HEK293 (cell line): ENCODE measurements around the gene SLC35F5.
A peak's percentile ranks its signal among the peaks of the same experiment; 100 is the strongest.
"Not testable (repeated sequence)": the region's sequence is repeated elsewhere in the genome, so short reads cannot be mapped to it uniquely, and the experiment has no call there.

Source experiments
- CTCF ChIA-PET: fragments of 350-600 bp; formaldehyde crosslinking; extraction: SDS; loops from one replicate; lab custom pipeline; 2021; ENCODE audit warnings: antibody characterized with exemption; lab: Yijun Ruan, JAX
- POLR2A ChIA-PET: fragments of 300-600 bp; formaldehyde crosslinking; extraction: SDS; loops from one replicate; lab custom pipeline; 2020; ENCODE audit warnings: antibody characterized with exemption, inconsistent platforms; lab: Yijun Ruan, JAX
- H3K27ac ChIP-seq: fragments of 200-500 bp; sonication (Bioruptor generic); 2 replicates; pipeline ENCODE4 v1.5.1; 2014; ENCODE audit warnings: low read depth, low read length, control low read depth, inconsistent platforms; ENCODE audit errors: extremely low read depth
- H3K36me3 ChIP-seq, 2 experiments: fragments of 200-500 bp in 1 of 2; sonication (Bioruptor generic) in 1 of 2; 1 replicate in 1 of 2; 2 replicates in 1 of 2; pipeline ENCODE4 v1.5.1; 2014 to 2017; ENCODE audit warnings: inconsistent platforms in 2 of 2, low read length in 2 of 2; ENCODE audit not compliant: control insufficient read depth in 2 of 2, insufficient read depth in 1 of 2
- H3K4me1 ChIP-seq: fragments of 200-500 bp; sonication (Bioruptor generic); 2 replicates; pipeline ENCODE4 v1.5.1; 2014; ENCODE audit warnings: mild to moderate bottlenecking, low read length, inconsistent platforms; ENCODE audit not compliant: control insufficient read depth, insufficient read depth
- H3K4me3 ChIP-seq: 2 replicates; pipeline ENCODE4 v1.5.1; 2011; ENCODE audit warnings: low read depth, mild to moderate bottlenecking, control low read depth, low read length, moderate library complexity
- H3K9me3 ChIP-seq: fragments of 200-500 bp; sonication (Bioruptor generic); 2 replicates; pipeline ENCODE4 v1.5.1; 2014; ENCODE audit warnings: low read depth, low read length, inconsistent platforms; ENCODE audit not compliant: control insufficient read depth, insufficient read depth
- SCRT2 ChIP-seq: fragments of 450-650 bp; formaldehyde crosslinking; IDR thresholded peaks from 2 replicates; pipeline ENCODE4 v1.5.1; 2016; ENCODE audit warnings: missing biosample characterization, missing genetic modification characterization
- ZNF449 ChIP-seq: fragments of 450-650 bp; formaldehyde crosslinking; IDR thresholded peaks from 2 replicates; pipeline ENCODE4 v1.5.1; 2017; ENCODE audit warnings: missing biosample characterization, mild to moderate bottlenecking, missing genetic modification characterization, moderate library complexity
- ZSCAN16 ChIP-seq: fragments of 450-650 bp; formaldehyde crosslinking; IDR thresholded peaks from 2 replicates; pipeline ENCODE4 v1.5.1; 2016; ENCODE audit warnings: missing biosample characterization, missing genetic modification characterization

SLC35F5 gene

GRCh38 chr2:113672326-113672932 is 84.0 kb downstream of the SLC35F5 start:
- no peak overlapping the region for H3K4me3 ChIP-seq
- H3K9me3 ChIP-seq, result no peaks in the 10 kb centered on the region
- no peaks in the 10 kb centered on the region for H3K4me1 ChIP-seq
- no peak overlapping the region for H3K27ac ChIP-seq
- POLR2A ChIA-PET, result no interaction called here
- CTCF ChIA-PET, result no interaction called here
- TF ChIP-seq ZSCAN16 (tag by site-specific recombination) (no peak), ZNF449 (tag by site-specific recombination) (no peak)
- H3K36me3 ChIP-seq, result no peaks in the 10 kb centered on the region

GRCh38 chr2:113669013-113669412 is 87.4 kb downstream of the SLC35F5 start:
- H3K9me3 ChIP-seq, CTCF ChIA-PET, H3K4me3 ChIP-seq, H3K36me3 ChIP-seq, H3K4me1 ChIP-seq, POLR2A ChIA-PET, H3K27ac ChIP-seq: not testable (repeated sequence)

GRCh38 chr2:113664761-113665533 is 91.5 kb downstream of the SLC35F5 start:
- H3K36me3 ChIP-seq, H3K4me1 ChIP-seq, H3K4me3 ChIP-seq, CTCF ChIA-PET, POLR2A ChIA-PET, H3K27ac ChIP-seq, H3K9me3 ChIP-seq: not testable (repeated sequence)

- CTCF ChIA-PET, result not testable (repeated sequence)
These were observed 93.0 kb downstream of the SLC35F5 start for GRCh38 chr2:113663285-113664060.

More at GRCh38 chr2:113663285-113664060, 93.0 kb downstream of the SLC35F5 start:
- H3K4me1 ChIP-seq, H3K27ac ChIP-seq, POLR2A ChIA-PET, H3K36me3 ChIP-seq, H3K9me3 ChIP-seq, H3K4me3 ChIP-seq: not testable (repeated sequence)
- TF ChIP-seq SCRT2 (tag by site-specific recombination), result peak; percentile 71
